Lung (tissue), 12 donors: Measurements from ENCODE around the gene MSANTD2. TPM values are rescaled to one million over a fixed set of nuclear protein-coding genes. Genes with fewer than 3 reads are reported as not detected.

Source experiments
- ATAC-seq: fragments of 200-7000 bp; cut with Tn5 transposase; one replicate; pipeline ENCODE4 v1.9.1; 2020; ENCODE audit warnings: moderate number of reproducible peaks; ENCODE audit not compliant: insufficient read depth, low FRiP score
- DNase-seq, 3 donors: peaks; one replicate each; pipeline ENCODE4 v3.0.0-alpha.2; 2013 to 2017
- H3K27ac ChIP-seq, 2 donors: one replicate each; pipeline ENCODE4 v1.5.1; 2013; ENCODE audit warnings: mild to moderate bottlenecking in 2 of 2, moderate library complexity in 2 of 2, control low read depth in 1 of 2, inconsistent platforms in 1 of 2, low read depth in 1 of 2, low read length in 1 of 2
- H3K27me3 ChIP-seq, 3 donors: one replicate each; pipeline ENCODE4 v1.5.1; 2013; ENCODE audit warnings: low read length in 2 of 3; ENCODE audit not compliant: control insufficient read depth in 3 of 3, insufficient read depth in 3 of 3
- H3K36me3 ChIP-seq, 4 donors: one replicate each; pipeline ENCODE4 v1.5.1; 2013; ENCODE audit warnings: low read length in 4 of 4, mild to moderate bottlenecking in 1 of 4, moderate library complexity in 1 of 4; ENCODE audit not compliant: control insufficient read depth in 4 of 4, insufficient read depth in 4 of 4
- H3K4me1 ChIP-seq, 5 donors: one replicate each; pipeline ENCODE4 v1.5.1; 2013; ENCODE audit warnings: low read length in 5 of 5, mild to moderate bottlenecking in 2 of 5, moderate library complexity in 1 of 5; ENCODE audit not compliant: control insufficient read depth in 5 of 5, insufficient read depth in 5 of 5
- H3K4me3 ChIP-seq: one replicate; pipeline ENCODE4 v1.5.1; 2013; ENCODE audit warnings: mild to moderate bottlenecking, control low read depth, moderate library complexity
- H3K9ac ChIP-seq, 2 donors: one replicate each; pipeline ENCODE4 v1.5.1; 2013; ENCODE audit warnings: low read length in 2 of 2, control low read depth in 1 of 2; ENCODE audit not compliant: insufficient read depth in 1 of 2
- H3K9me3 ChIP-seq, 4 donors: one replicate each; pipeline ENCODE4 v1.5.1; 2013; ENCODE audit warnings: low read length in 3 of 4, mild to moderate bottlenecking in 1 of 4, moderate library complexity in 1 of 4; ENCODE audit not compliant: control insufficient read depth in 4 of 4, insufficient read depth in 3 of 4
- WGBS, 2 donors: extraction: QIAGEN DNeasy Blood & Tissue Kit; methylation state at CpG; one replicate each; pipeline ENCODE4 v1.1.7; 2013; 5-methylcytosine and 5-hydroxymethylcytosine counted together
- polyA plus RNA-seq, 2 donors: library from polyadenylated mRNA; stranded (reverse); fragments of 200-250 nt; gene quantifications; one replicate each; pipeline ENCODE4 v1.2.1, GENCODE V29; 2013
- total RNA-seq, 2 donors: library from RNA; depleted of rRNA in 1 of 2; stranded (reverse); fragments of >200 nt in 1 of 2; gene quantifications; one replicate each; pipeline ENCODE4 v1.2.1, GENCODE V29; 2014 to 2021
- TF ChIP-seq, protein P1 (sequence below): IDR thresholded peaks from 2 replicates; pipeline ENCODE4 v1.5.1; 2012; ENCODE audit warnings: mild to moderate bottlenecking; ENCODE audit errors: control extremely low read depth, extremely low read depth
- donor health status: control.
- donor health status: control.
- donor health status: Bipolar disorder and iron deficiency.
- donor health status: healthy.
- donor health status: DM: yes; HTN: yes; CAD: no.

MSANTD2 gene
- total and polyA plus RNA-seq, 4 donors = 3.9 to 33.6 (median 15.7) TPM

GRCh38 chr11:124840666-124841065 is 40.5 kb upstream of the MSANTD2 start:
- WGBS, 2 donors = 58 to 76% methylated on average over 1 of the region's 1 CpG
- peaks cover 3 to 42% (median 41%) of the 10 kb centered on the region in 3 donors for H3K27me3 ChIP-seq

GRCh38 chr11:124839972-124840621 is 39.9 kb upstream of the MSANTD2 start:
- TF ChIP-seq, protein P1, sequence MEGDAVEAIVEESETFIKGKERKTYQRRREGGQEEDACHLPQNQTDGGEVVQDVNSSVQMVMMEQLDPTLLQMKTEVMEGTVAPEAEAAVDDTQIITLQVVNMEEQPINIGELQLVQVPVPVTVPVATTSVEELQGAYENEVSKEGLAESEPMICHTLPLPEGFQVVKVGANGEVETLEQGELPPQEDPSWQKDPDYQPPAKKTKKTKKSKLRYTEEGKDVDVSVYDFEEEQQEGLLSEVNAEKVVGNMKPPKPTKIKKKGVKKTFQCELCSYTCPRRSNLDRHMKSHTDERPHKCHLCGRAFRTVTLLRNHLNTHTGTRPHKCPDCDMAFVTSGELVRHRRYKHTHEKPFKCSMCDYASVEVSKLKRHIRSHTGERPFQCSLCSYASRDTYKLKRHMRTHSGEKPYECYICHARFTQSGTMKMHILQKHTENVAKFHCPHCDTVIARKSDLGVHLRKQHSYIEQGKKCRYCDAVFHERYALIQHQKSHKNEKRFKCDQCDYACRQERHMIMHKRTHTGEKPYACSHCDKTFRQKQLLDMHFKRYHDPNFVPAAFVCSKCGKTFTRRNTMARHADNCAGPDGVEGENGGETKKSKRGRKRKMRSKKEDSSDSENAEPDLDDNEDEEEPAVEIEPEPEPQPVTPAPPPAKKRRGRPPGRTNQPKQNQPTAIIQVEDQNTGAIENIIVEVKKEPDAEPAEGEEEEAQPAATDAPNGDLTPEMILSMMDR = no peak
- H3K36me3 ChIP-seq = no peaks in the 10 kb centered on the region
- peaks cover 3 to 38% (median 36%) of the 10 kb centered on the region in 3 donors for H3K27me3 ChIP-seq
- no peak overlapping the region for H3K9ac ChIP-seq
- whole genome bisulfite sequencing, 2 donors = 11 to 33% methylated on average over 20 of the region's 20 CpGs
- H3K9me3 ChIP-seq = peaks cover 0 to 8% (median 0%) of the 10 kb centered on the region in 4 donors
- no peak overlapping the region for H3K4me3 ChIP-seq
- peaks cover 0 to 60% (median 21%) of the 10 kb centered on the region in 5 donors for H3K4me1 ChIP-seq
- ATAC-seq (no peak), DNase-seq (no peak)
- H3K27ac ChIP-seq = no peak overlapping the region

More at GRCh38 chr11:124840666-124841065, 40.5 kb upstream of the MSANTD2 start:
- Histone ChIP-seq H3K9ac (no peak overlapping the region), H3K9me3 (peaks cover 0 to 8% (median 0%) of the 10 kb centered on the region in 4 donors), H3K4me1 (peaks cover 0 to 66% (median 21%) of the 10 kb centered on the region in 5 donors), H3K4me3 (no peak overlapping the region), H3K36me3 (no peaks in the 10 kb centered on the region), H3K27ac (no peak overlapping the region)
- ATAC-seq = no peak
- TF ChIP-seq, protein P1 = no peak
- DNase-seq = no peak

DNA sequence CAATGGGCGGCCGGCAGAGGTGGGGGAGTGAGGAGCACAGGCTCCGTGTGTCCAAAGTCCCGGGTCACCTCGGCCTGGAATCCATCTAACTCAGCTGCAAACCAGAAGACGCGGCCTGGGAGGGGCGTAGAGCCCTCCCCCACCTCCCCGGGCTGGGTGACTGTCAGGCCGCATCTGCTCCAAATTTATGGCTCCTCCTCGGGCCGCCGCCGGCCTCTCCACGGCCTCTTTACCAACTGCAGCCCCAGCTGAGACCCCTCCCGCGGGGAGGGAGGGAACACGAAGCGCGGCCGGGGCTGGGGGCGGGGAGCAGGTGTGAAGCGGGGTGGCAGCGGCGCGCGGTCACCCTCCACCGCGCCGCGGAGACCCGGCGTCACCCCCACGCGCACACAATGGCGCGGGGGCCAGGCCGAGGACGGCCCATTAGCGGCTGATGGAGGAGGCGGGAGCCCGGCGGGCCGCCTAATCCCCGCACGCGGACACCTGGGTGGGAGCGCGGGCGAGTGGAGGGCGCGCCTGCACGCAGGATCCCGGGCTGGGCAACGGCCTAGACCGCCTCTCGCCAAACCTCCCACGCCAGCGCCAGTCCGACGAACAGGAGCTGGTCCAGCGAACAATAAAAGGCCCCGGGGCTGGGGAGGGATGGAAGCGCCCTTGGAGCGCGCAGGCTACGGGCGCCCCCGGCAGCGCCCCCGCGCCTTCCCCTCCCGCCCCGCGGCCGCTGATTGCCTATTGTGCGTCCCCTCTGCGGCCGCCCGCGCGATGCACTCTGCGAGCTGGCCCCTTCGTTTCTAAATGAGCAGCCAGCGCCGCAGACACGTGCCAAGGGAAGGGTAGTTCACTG is 39.1 kb upstream of the MSANTD2 start:
- H3K9me3 ChIP-seq = peaks cover 0 to 3% (median 0%) of the 10 kb centered on the region in 4 donors
- ATAC-seq (no peak), DNase-seq (peak; percentile 49 to 59 (median 53))
- H3K27ac ChIP-seq = no peak overlapping the region
- no peaks in the 10 kb centered on the region for H3K36me3 ChIP-seq
- H3K27me3 ChIP-seq = peaks cover 3 to 30% (median 29%) of the 10 kb centered on the region in 3 donors
- TF ChIP-seq, protein P1 = no peak
- no peak overlapping the region for H3K4me3 ChIP-seq
- H3K4me1 ChIP-seq = peaks cover 0 to 52% (median 17%) of the 10 kb centered on the region in 5 donors
- 2% methylated on average over 60 to 87 of the region's 87 CpGs for WGBS, 2 donors
- no peak overlapping the region for H3K9ac ChIP-seq
